Measurements from ENCODE around the gene MPP1.

The MPP1 gene

DNA sequence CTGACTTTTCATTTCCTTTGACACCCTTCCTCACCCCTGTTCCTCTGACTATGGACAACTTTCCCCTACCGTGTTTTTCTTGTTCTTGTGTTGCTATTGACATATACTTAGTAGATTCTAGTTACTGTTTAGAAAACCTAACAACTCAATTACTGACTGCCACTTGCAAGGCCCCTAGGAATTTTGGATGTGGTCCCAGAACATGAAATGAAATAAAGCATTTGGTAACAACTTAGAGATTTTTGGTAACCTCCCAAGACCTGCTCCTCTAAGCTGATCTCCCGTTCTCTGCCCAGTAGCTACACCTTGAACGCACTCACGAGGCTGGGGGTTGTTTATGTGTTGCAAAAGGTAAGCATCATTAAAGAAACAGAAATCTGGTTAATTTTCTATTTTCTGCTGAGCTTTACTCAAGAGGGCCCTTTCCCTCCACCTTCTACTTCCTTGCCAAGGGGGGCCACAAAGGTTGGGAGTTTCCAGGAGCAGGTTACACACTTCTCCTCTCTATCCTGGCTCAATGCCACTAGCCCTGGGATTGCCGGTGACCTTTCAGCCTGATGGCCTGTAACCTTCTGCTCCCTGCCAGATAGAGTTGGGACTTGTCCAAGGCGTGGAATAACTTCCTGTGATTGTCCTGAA lies 74.9 kb downstream of the MPP1 start:
- no peak for DNase-seq

DNA sequence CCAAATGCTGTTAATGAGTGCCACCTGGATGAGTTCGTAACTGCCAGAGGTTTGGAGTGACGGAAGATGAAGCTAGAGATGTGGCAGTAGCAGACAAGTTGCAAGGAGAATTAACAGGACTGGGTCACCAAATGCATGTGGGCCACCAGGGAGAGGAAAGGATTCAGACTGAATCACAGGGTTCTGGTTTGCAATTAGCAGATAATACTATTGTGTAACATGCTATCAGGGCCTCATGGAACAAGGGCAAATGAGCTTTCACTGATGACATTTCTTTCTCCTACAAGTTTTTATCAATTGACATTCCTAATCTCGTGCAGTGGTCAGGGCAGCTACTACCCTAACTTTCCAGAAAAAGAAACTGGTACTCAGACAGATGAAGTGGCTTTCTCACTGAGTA lies 75.8 kb downstream of the MPP1 start:
- DNase-seq, result no peak

Measured in stimulated activated naive CD4-positive, alpha-beta T cell treated with Interleukin-2 at 50 U/mL for 16 hours (primary cell).